Transverse colon (tissue), 3 donors: ENCODE results near the gene SESTD1.

Experiments used
- CTCF ChIP-seq, 5 experiments: fragments of 200-600 bp in 3 of 5; fragments of 450-650 bp in 2 of 5; sonication (generic) in 3 of 5; IDR thresholded peaks; 1 replicate in 2 of 5; 2 replicates in 3 of 5; pipeline ENCODE4 v1.5.1; 2016 to 2017; ENCODE audit warnings: antibody characterized with exemption in 5 of 5, inconsistent platforms in 3 of 5, mild to moderate bottlenecking in 2 of 5, moderate library complexity in 1 of 5
- POLR2A ChIP-seq: fragments of 450-650 bp; IDR thresholded peaks from one replicate; pipeline ENCODE4 v1.6.1; 2016; ENCODE audit warnings: antibody characterized with exemption, mild to moderate bottlenecking, moderate library complexity

DNA sequence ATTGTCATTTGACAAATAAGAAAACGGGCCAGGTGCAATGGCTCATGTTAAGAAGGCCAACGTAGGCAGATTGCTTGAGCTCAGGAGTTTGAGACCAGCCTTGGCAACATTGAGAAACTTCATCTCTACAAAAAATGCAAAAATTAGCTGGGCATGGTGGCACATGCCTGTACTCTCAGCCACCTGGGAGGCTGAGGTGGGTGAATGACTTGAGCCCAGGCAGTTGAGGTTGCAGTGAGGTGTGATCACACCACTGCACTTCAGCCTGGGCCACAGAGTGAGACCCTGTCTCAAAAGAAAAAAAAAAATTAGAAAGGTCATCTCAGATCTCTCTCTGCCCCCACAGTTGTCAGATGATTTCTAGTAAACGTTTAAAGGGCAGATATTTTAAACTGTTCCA lies 4.4 kb downstream of the SESTD1 start:
- no peak for TF ChIP-seq POLR2A
- TF ChIP-seq CTCF (IDR thresholded peaks at IDR 0.05): no peak
